Epithelial cell of proximal tubule (primary cell): Measurements from ENCODE around the gene ATOSA. TPM values are rescaled to one million over a fixed set of nuclear protein-coding genes. Genes with fewer than 3 reads are reported as not detected.

Experiments used
- DNase-seq: peaks from one replicate; pipeline ENCODE4 v3.0.0-alpha.2; 2011; ENCODE audit warnings: low read depth
- H3K4me3 ChIP-seq: 2 replicates; pipeline ENCODE4 v1.5.1; 2011; ENCODE audit warnings: low read depth, mild to moderate bottlenecking, low read length
- CTCF ChIP-seq: conservative IDR thresholded peaks from 2 replicates; pipeline ENCODE4 v1.5.1; 2012; ENCODE audit warnings: low read depth, mild to moderate bottlenecking, low read length
- total RNA-seq: library from RNA; depleted of rRNA; stranded (reverse); fragments of >200 nt; gene quantifications from 2 replicates; pipeline ENCODE4 v1.2.3, GENCODE V29; 2015

ATOSA gene
- total RNA-seq, 1 donor from 2014 or later: 5.4 TPM

- no peak for TF ChIP-seq CTCF
- H3K4me3 ChIP-seq: no peak overlapping the region
- DNase-seq: no peak
These were observed 26.9 kb upstream of the ATOSA start for GRCh38 chr15:52706091-52706490.

- no peak for DNase-seq
- no peak for TF ChIP-seq CTCF
These were observed 23.2 kb upstream of the ATOSA start for GRCh38 chr15:52702390-52702789.

DNA sequence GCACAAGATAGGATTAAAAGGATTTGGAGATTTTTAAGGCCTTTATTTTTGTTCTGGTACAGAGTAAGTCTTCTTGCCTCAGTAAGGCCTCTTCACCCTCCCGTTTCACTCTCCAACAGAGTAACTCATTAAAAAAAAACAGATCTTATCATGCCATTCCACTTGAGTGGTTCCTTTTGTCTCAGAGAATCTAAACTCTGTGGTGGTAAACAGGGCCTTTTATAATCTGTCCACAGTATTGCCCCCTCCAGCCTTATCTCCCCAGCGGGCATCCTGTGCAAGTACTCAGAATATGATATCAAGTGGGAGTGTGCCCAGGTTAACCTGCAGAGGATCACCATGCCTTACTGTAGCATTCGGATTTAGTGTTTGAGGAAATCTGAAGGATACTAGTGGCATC lies 20.3 kb upstream of the ATOSA start:
- no peak overlapping the region for H3K4me3 ChIP-seq
- TF ChIP-seq CTCF: no peak
- no peak for DNase-seq

More at GRCh38 chr15:52702390-52702789, 23.2 kb upstream of the ATOSA start:
- H3K4me3 ChIP-seq: no peak overlapping the region

DNA sequence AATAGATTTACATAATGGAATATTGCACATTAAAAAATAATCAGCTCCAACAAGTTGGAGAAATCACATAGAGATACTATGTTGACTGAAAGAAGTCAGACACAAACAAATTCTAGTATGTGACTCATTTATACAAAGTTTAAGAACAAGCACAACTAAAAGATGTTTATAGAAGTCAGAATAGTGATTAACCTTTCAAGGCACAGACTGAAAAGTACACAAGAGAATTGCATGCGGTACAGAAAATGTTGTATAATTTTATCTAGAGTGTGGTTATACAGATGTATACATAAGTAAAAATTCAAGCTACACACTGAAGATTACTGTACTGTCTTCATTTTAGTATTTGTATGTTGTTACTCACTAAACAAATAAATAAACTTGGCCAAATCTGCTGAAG lies 19.3 kb upstream of the ATOSA start:
- no peak for TF ChIP-seq CTCF
- H3K4me3 ChIP-seq: no peak overlapping the region
- DNase-seq: no peak

- H3K4me3 ChIP-seq: no peak overlapping the region
- TF ChIP-seq CTCF: no peak
- DNase-seq: no peak
These were observed 17.9 kb upstream of the ATOSA start for GRCh38 chr15:52697051-52697450.

DNA sequence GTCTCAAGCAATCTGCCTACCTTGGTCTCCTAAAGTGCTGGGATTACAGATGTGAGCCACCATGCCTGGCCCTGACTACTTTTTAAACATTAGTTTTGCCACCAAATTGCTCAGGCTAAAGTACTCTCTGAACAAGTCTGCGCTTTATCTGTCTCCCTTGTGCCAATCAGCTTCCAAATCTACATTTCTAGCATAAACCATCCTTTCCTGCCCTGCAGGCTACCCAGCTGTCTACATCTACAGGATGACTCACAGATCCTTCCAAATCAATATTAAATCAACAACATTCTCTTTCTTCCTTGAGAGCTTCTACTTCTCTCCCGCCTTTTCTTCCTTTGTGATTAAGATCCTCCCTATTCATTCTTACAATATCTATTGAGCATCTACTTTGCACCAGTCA lies 16.0 kb upstream of the ATOSA start:
- no peak overlapping the region for H3K4me3 ChIP-seq
- no peak for TF ChIP-seq CTCF
- no peak for DNase-seq

GRCh38 chr15:52689562-52689961 lies 10.4 kb upstream of the ATOSA start:
- TF ChIP-seq CTCF: no peak
- H3K4me3 ChIP-seq: no peak overlapping the region
- DNase-seq: no peak
